CD4-positive, CD25-positive, alpha-beta regulatory T cell (primary cell): ENCODE results near the gene PPTC7. TPM values are rescaled to one million over a fixed set of nuclear protein-coding genes. Genes with fewer than 3 reads are reported as not detected.

ENCODE experiments used
- ATAC-seq, 2 donors: fragments of 150-1000 bp; cut with Tn5 transposase; one replicate each; pipeline ENCODE4 v1.10.0; 2021; ENCODE audit warnings: low read depth in 2 of 2, moderate number of reproducible peaks in 2 of 2, moderate library complexity in 1 of 2
- DNase-seq, 3 donors: peaks; one replicate each; pipeline versions ENCODE4 v3.0.0 to v3.0.0-alpha.2; 2012 to 2022; ENCODE audit warnings: mixed read lengths in 1 of 3
- H3K27ac ChIP-seq: one replicate; pipeline ENCODE4 v1.7.0; 2013; ENCODE audit warnings: mild to moderate bottlenecking, low read length; ENCODE audit not compliant: insufficient read depth, poor library complexity, severe bottlenecking
- H3K27me3 ChIP-seq: one replicate; pipeline ENCODE4 v1.7.0; 2013; ENCODE audit warnings: low read length; ENCODE audit not compliant: control insufficient read depth, insufficient read depth
- H3K36me3 ChIP-seq: one replicate; pipeline ENCODE4 v1.7.0; 2013; ENCODE audit warnings: mild to moderate bottlenecking, low read length, moderate library complexity; ENCODE audit not compliant: control insufficient read depth, insufficient read depth
- H3K4me1 ChIP-seq: 2 replicates; pipeline ENCODE4 v1.7.0; 2013; ENCODE audit warnings: mild to moderate bottlenecking, low read length; ENCODE audit not compliant: insufficient read depth, control insufficient read depth, poor library complexity, severe bottlenecking
- H3K4me3 ChIP-seq: one replicate; pipeline ENCODE4 v1.7.0; 2013; ENCODE audit warnings: low read depth, mild to moderate bottlenecking, low read length, moderate library complexity
- H3K9me3 ChIP-seq, 2 experiments: 1 replicate in 1 of 2; 2 replicates in 1 of 2; pipeline ENCODE4 v1.7.0; 2013; ENCODE audit warnings: low read length in 2 of 2, mild to moderate bottlenecking in 1 of 2, moderate library complexity in 1 of 2; ENCODE audit not compliant: control insufficient read depth in 2 of 2
- H3K27ac Mint-ChIP-seq, 3 donors: one replicate each; pipeline ENCODE4 v1.8.0; 2020 to 2022; ENCODE audit warnings: mild to moderate bottlenecking in 3 of 3, mixed read lengths in 3 of 3, moderate library complexity in 2 of 3
- H3K27me3 Mint-ChIP-seq: one replicate; pipeline ENCODE4 v1.8.0; 2022; ENCODE audit warnings: mild to moderate bottlenecking, mixed read lengths
- H3K36me3 Mint-ChIP-seq: one replicate; pipeline ENCODE4 v1.8.0; 2020; ENCODE audit warnings: mixed read lengths
- H3K4me1 Mint-ChIP-seq, 4 donors: one replicate each; pipeline ENCODE4 v1.8.0; 2020 to 2022; ENCODE audit warnings: mixed read lengths in 4 of 4, mild to moderate bottlenecking in 1 of 4
- H3K4me3 Mint-ChIP-seq, 4 donors: one replicate each; pipeline ENCODE4 v1.8.0; 2020 to 2022; ENCODE audit warnings: mild to moderate bottlenecking in 4 of 4, mixed read lengths in 4 of 4, moderate library complexity in 3 of 4
- H3K9me3 Mint-ChIP-seq, 7 donors: one replicate each; pipeline ENCODE4 v1.8.0; 2020 to 2022; ENCODE audit warnings: mixed read lengths in 7 of 7, mild to moderate bottlenecking in 3 of 7, moderate library complexity in 2 of 7
- polyA plus RNA-seq, 4 donors: library from polyadenylated mRNA; unstranded; fragments of 300-500 nt; fragmentation: Illumina TruSeq; gene quantifications; one replicate each; pipeline ENCODE4 v1.2.3, GENCODE V29; 2021
- total RNA-seq: library from RNA; stranded (reverse); gene quantifications from one replicate; pipeline ENCODE4 v1.2.3, GENCODE V29; 2022

PPTC7 gene
- total and polyA plus RNA-seq, 5 donors from 2014 or later, result 6.7 to 42.3 (median 9.4) TPM

- ATAC-seq, result no peak
- Mint-ChIP-seq H3K4me3 (no peak overlapping the region), H3K9me3 (no peaks in the 10 kb centered on the region), H3K36me3 (peaks cover 42% of the 10 kb centered on the region), H3K27ac (peak overlapping the region in 1 of 3 donors; percentile 48), H3K4me1 (peaks cover 12 to 23% (median 17%) of the 10 kb centered on the region in 4 donors), H3K27me3 (no peaks in the 10 kb centered on the region)
- Histone ChIP-seq H3K4me3 (no peak overlapping the region), H3K9me3 (no peaks in the 10 kb centered on the region), H3K27me3 (no peaks in the 10 kb centered on the region), H3K4me1 (no peaks in the 10 kb centered on the region), H3K36me3 (peaks cover 46% of the 10 kb centered on the region), H3K27ac (no peak overlapping the region)
- no peak for DNase-seq
These were observed 43.1 kb downstream of the PPTC7 start for GRCh38 chr12:110540048-110540447.

- Mint-ChIP-seq H3K4me1 (peaks cover 14 to 27% (median 17%) of the 10 kb centered on the region in 4 donors), H3K36me3 (peaks cover 42% of the 10 kb centered on the region), H3K27ac (no peak overlapping the region), H3K27me3 (no peaks in the 10 kb centered on the region), H3K4me3 (no peak overlapping the region), H3K9me3 (no peaks in the 10 kb centered on the region)
- Histone ChIP-seq H3K36me3 (peaks cover 51% of the 10 kb centered on the region), H3K27ac (no peak overlapping the region), H3K9me3 (no peaks in the 10 kb centered on the region), H3K4me1 (no peaks in the 10 kb centered on the region), H3K27me3 (no peaks in the 10 kb centered on the region), H3K4me3 (no peak overlapping the region)
- ATAC-seq (no peak), DNase-seq (no peak)
These were observed 44.1 kb downstream of the PPTC7 start for GRCh38 chr12:110538869-110539622.

GRCh38 chr12:110537605-110538409 is 45.3 kb downstream of the PPTC7 start:
- Histone ChIP-seq H3K27ac (no peak overlapping the region), H3K4me1 (no peaks in the 10 kb centered on the region), H3K9me3 (no peaks in the 10 kb centered on the region), H3K4me3 (no peak overlapping the region), H3K27me3 (no peaks in the 10 kb centered on the region), H3K36me3 (peaks cover 55% of the 10 kb centered on the region)
- ATAC-seq (no peak), DNase-seq (no peak)
- Mint-ChIP-seq H3K27me3 (no peaks in the 10 kb centered on the region), H3K27ac (peak overlapping the region in 1 of 3 donors; percentile 64), H3K4me1 (peaks cover 9 to 22% (median 11%) of the 10 kb centered on the region in 4 donors), H3K4me3 (no peak overlapping the region), H3K36me3 (peaks cover 40% of the 10 kb centered on the region), H3K9me3 (no peaks in the 10 kb centered on the region)

GRCh38 chr12:110536834-110537604 is 46.1 kb downstream of the PPTC7 start:
- H3K4me1 Mint-ChIP-seq, result peaks cover 11 to 27% (median 17%) of the 10 kb centered on the region in 4 donors
- Histone ChIP-seq H3K27me3 (no peaks in the 10 kb centered on the region), H3K4me1 (no peaks in the 10 kb centered on the region), H3K9me3 (no peaks in the 10 kb centered on the region), H3K4me3 (no peak overlapping the region), H3K27ac (no peak overlapping the region), H3K36me3 (peaks cover 53% of the 10 kb centered on the region)
- no peaks in the 10 kb centered on the region for H3K9me3 Mint-ChIP-seq
- peak overlapping the region in 1 of 3 donors; percentile 64 for H3K27ac Mint-ChIP-seq
- no peak for ATAC-seq
- H3K4me3 Mint-ChIP-seq, result no peak overlapping the region
- no peaks in the 10 kb centered on the region for H3K27me3 Mint-ChIP-seq
- no peak for DNase-seq
- H3K36me3 Mint-ChIP-seq, result peaks cover 39% of the 10 kb centered on the region

GRCh38 chr12:110534811-110535210 is 48.3 kb downstream of the PPTC7 start:
- Mint-ChIP-seq H3K27ac (peak overlapping the region in 1 of 3 donors; percentile 41), H3K36me3 (peaks cover 42% of the 10 kb centered on the region)

GRCh38 chr12:110533607-110534006 is 49.5 kb downstream of the PPTC7 start:
- peaks cover 42% of the 10 kb centered on the region for H3K36me3 ChIP-seq
- no peak overlapping the region for H3K4me3 ChIP-seq
- H3K27ac ChIP-seq, result no peak overlapping the region
- Mint-ChIP-seq H3K4me1 (peaks cover 8 to 31% (median 27%) of the 10 kb centered on the region in 4 donors), H3K27me3 (no peaks in the 10 kb centered on the region), H3K36me3 (peaks cover 35% of the 10 kb centered on the region), H3K27ac (peak overlapping the region in 1 of 3 donors; percentile 21), H3K4me3 (no peak overlapping the region), H3K9me3 (no peaks in the 10 kb centered on the region)
- no peak for DNase-seq
- H3K4me1 ChIP-seq, result no peaks in the 10 kb centered on the region
- H3K27me3 ChIP-seq, result no peaks in the 10 kb centered on the region
- ATAC-seq, result no peak
- no peaks in the 10 kb centered on the region for H3K9me3 ChIP-seq

More at GRCh38 chr12:110534811-110535210, 48.3 kb downstream of the PPTC7 start:
- Histone ChIP-seq H3K36me3 (peaks cover 54% of the 10 kb centered on the region), H3K4me1 (no peaks in the 10 kb centered on the region), H3K9me3 (no peaks in the 10 kb centered on the region), H3K27me3 (no peaks in the 10 kb centered on the region), H3K4me3 (no peak overlapping the region), H3K27ac (no peak overlapping the region)
- ATAC-seq (no peak), DNase-seq (no peak)
- Mint-ChIP-seq H3K4me1 (peaks cover 18 to 36% (median 31%) of the 10 kb centered on the region in 4 donors), H3K9me3 (no peaks in the 10 kb centered on the region), H3K27me3 (no peaks in the 10 kb centered on the region), H3K4me3 (no peak overlapping the region)

GRCh38 chr12:110532644-110533043 is 50.5 kb downstream of the PPTC7 start:
- ATAC-seq (no peak), DNase-seq (no peak)
- Histone ChIP-seq H3K27me3 (no peaks in the 10 kb centered on the region), H3K4me3 (no peak overlapping the region), H3K36me3 (peaks cover 33% of the 10 kb centered on the region), H3K27ac (no peak overlapping the region), H3K4me1 (no peaks in the 10 kb centered on the region), H3K9me3 (no peaks in the 10 kb centered on the region)
- Mint-ChIP-seq H3K4me1 (peaks cover 8 to 29% (median 27%) of the 10 kb centered on the region in 4 donors), H3K27ac (no peak overlapping the region), H3K27me3 (no peaks in the 10 kb centered on the region), H3K4me3 (no peak overlapping the region), H3K9me3 (no peaks in the 10 kb centered on the region), H3K36me3 (peaks cover 36% of the 10 kb centered on the region)
